Umbilical cord (tissue), 2 donors: ENCODE measurements around the gene BACH2. TPM values are rescaled to one million over a fixed set of nuclear protein-coding genes. Genes with fewer than 3 reads are reported as not detected.
A peak's percentile ranks its signal among the peaks of the same experiment; 100 is the strongest.

ENCODE experiments used
- DNase-seq: peaks from one replicate; pipeline ENCODE4 v3.0.0-alpha.2; 2015; ENCODE audit warnings: low spot score
- total RNA-seq: library from RNA; depleted of rRNA; stranded (reverse); fragments of >200 nt; gene quantifications from one replicate; pipeline ENCODE4 v1.2.3, GENCODE V29; 2014; ENCODE audit warnings: low replicate concordance; ENCODE audit not compliant: insufficient read depth

The BACH2 gene
- total RNA-seq, 1 donor from 2014 or later, result 7.9 TPM

DNA sequence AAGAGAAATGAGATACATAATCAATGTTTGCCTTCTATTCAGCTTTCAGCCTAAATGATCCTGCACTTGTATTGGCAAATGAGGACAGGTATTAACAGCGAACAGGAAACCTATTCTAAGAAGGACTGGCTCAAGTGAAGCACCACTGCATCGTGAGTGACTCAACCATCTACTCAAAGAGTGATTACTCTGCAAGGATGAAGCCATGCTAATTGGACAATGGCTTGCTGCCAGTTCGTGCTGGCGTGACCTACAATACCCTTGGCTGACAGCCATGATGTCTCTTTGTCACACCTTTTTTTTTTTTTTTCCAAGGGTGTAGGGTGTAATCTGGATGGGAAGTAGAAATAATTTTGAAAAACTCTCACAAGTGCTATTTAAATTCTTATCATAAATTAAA, 297.5 kb downstream of the BACH2 start:
- DNase-seq, result no peak

DNA sequence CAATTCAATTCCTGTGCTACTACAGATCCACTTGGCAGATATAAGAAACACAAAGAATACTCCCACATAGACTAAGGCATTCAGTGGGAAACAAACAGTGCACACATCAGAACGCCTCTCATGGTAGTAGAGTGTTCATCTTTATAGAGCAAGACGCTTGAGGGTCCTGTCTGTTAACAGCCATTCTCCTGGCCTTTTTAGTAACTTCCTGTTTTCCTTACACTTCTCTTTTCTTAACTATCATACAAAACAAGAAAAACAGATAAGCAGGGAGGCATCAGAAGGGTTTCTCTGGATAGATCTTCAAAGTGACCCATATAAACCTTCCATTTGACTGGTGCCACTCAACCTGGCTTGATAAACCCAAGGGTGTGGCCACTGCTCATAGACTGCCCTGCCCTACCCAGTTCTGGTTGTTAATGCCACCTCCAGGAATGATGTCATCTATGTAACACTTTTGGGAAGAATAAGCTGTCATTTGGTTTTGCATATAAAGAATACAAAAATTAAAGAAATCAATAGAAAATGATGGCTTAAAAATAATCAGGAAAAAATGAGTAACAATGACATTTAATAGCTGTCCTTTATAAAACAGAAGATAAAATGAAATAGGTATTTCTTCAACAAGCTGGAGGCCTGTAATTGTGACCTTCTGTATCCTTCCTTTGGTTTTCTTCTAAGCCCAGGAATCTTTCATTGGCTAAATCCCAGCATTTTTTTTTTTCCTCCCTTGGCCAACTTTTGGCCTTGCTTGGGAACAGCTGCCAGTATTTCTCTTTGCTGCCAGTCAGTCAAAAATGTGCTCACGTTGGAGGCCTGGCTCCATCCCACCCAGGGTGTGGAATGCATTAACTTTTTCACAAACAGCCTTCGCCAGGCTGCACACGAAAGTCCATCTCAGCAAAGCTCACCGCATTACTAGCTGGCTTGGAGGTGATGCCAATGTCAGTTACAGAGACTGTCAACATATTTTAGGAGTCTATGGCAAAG, 298.9 kb downstream of the BACH2 start:
- DNase-seq, result peak; percentile 72

DNA sequence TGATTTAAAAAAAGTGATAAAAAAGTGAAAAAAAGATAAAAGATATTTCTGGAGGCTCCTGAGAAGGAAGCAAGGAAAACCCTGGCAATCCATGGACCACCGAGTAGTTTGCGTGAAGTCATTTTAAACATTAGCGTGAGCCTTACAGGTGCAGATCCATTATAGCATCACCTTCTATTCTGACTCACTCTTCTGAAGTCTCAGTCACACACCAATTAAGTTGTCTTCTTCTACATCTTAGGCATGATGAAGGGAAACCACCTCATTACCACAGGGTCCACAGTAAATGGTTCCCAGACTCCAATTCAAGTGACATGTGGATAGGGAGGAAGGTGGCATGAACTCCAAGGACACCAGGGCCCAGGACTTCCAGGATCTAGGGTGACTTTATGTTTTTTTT, 303.2 kb downstream of the BACH2 start:
- DNase-seq, result no peak

DNA sequence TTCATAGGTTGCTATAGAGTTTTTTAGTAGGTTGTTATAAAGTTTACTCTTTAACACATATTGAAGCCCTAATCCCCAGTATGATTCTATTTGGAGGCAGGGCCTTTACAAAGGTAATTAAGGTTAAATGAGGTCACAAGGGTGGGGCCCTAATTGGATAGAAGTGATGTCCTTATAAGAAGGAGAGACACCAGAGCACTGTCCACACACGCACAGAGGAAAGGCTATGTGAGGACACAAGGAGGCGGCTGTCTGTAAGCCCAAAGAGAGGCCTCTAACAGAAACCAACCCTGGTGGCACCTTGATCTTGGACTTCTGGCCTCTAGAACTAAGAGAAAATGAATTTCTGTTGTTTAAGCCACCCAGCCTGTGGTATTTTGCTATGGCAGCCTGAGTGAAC, 303.8 kb downstream of the BACH2 start:
- DNase-seq, result no peak

DNA sequence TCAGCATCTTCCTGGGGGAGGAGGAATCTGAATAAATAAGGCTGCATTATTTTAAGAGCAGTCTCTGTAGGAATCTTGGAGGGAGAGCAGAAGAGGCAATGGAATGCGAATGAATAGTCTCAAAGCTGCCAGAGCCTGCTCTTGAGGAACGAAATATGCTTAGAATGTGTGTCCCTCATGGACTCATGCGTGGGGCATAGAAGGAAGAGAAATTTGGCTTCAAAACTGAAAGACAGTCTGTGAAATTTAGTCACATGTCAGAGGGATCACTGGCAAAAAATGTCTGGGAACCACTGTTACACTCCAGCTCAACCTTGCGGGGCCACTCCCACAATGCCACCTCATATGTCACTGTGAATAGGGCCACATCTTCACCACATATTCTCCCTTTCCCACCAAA, 306.9 kb downstream of the BACH2 start:
- peak; percentile 76 for DNase-seq

DNA sequence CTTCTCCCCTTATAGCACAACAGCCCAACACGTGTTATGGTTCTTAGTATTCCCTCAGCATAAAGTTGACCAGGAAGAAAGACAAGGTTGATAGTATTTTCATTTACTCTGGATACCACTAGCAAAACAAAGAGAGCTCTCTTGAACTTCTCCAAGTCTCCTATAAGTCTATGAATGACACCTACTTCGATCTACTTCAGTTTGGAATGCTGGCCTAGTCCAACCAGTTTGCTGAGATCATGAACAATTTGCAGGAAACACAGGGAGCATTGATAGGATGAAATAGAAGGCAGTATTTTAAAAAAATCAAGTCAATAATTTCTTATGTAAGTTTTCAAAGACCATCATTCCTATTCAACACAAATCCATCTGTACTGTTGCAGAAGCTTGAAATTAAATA, 308.8 kb downstream of the BACH2 start:
- DNase-seq, result no peak

DNA sequence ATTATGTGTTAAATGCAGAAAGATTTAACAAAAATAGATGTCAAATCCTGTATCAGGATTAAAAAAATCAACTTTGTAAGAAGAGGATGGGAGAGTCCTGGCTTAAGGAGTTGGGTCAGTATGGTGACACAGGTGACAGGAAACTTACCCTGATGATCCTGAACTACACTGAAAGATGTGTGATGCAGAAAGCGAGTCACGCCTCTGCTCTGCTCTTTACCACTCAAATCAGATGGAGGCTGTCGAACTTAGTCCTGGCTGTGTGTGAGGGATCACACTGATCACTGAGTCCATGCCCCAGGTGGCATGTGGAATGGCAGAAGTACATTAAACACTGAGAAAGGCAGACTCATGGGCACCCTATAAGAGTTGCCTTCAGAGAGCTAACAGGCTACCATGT, 309.5 kb downstream of the BACH2 start:
- DNase-seq, result no peak

DNA sequence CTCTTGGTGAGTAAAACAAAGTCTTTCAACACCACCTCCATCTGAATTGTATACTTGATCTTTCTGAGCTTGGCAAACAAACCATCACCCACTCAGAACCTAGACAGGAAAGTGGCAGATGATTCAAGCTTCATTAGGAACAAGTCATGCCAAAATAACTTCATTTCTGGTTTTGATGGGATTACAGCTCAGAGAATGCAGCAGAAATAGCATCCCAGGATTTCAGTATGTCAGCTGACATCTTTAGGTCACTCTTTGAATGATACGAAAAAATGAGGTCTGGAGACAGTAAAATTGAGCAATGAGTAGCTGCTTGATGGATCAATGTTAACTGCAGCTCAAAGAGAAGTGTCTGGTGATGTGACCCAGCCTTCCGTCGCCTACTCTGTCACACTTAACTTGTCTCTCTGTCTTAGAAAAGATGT, 310.0 kb downstream of the BACH2 start:
- peak; percentile 36 for DNase-seq

DNA sequence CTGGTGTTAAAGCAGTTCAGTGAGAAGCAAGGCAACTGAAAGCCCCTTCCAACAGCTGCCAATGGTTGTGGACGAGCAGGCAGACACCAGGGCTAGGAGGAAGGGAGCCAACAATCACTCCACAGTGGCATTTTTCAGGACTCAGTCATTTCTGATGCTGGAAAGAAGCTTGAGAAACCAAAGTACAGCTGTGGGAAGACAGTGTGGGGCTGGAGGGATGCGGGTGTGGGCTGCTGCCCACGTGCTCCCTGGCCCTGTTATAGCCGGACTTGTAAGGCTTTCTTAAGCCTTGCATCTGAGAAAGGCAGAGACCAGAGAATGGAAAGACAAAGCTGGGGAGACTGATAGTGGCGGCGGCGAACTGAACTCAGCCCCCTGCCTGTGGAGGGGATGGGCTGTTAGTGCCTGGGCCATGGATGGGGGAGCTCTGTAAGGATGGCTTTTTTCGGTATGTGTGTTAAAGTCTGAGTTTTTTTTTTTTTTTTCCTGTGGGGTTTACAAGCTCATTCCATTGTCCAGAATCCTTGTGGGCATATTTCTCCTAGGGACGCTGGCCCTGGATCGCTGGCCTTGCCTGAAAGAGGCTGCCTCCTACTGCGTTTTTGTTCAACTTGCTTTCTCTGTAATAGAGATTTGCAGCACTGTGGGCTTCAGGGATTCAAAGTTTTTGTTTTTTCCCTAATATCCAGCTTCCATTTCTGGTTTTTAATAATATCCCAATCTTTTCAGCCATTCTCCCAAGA, 310.7 kb downstream of the BACH2 start:
- peak; percentile 90 for DNase-seq

DNA sequence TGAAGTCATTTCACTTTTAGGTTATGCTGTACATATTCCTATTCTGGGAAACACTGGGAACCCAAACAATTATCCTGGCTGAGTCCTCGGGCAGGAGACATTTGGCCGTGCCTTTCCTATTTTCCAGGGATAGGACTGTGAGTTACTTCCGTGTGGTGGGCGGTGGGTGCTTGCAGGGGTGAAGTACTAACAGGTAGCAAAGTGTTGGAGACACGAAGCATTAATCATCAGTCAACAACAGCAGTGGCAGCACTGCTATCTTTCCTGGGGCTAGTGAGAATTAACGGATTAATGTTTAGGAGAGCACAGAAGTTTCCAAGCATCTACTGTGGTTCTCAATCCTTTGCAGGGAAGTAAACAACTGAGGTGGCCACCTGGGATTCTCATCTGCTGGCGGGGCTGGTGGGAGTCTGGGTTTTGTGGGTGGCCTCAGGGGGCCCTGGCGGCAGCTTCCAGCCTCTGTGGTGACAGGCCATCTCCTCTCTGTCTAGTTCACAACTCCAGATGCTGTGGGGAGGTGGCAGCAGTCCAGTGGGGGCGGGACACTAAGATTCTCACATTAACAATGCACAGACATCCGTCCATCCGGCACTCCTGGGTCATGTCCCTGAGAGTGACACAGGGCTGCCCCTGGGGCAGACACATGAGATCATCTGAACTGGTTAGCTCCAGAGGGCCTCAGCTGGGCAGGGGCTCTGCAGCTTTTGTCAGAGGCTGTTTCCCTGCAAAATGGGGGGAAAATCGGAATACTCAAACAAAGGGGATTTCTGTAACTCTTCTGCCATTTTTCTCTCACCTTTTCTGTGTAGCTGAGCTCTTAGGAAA, 311.5 kb downstream of the BACH2 start:
- peak; percentile 73 for DNase-seq

DNA sequence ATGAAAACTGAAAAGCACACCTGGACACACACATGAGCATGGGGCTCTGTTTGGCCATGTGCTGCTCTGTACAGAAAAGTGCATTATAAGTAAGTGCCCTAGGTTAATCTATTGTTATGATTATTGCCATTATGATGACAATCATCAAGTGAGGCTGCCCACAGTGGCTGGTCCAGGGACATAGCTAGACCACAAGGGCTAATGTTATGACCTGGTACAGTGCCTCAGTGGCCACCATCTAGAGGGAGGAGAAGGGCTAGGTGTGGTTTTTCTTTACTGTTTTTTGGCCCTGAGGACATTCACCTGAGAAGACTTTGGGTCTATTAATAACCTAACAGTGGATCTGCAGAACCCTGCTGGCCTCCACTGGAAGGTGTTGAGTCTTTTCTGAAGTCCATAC, 316.3 kb downstream of the BACH2 start:
- DNase-seq, result no peak

DNA sequence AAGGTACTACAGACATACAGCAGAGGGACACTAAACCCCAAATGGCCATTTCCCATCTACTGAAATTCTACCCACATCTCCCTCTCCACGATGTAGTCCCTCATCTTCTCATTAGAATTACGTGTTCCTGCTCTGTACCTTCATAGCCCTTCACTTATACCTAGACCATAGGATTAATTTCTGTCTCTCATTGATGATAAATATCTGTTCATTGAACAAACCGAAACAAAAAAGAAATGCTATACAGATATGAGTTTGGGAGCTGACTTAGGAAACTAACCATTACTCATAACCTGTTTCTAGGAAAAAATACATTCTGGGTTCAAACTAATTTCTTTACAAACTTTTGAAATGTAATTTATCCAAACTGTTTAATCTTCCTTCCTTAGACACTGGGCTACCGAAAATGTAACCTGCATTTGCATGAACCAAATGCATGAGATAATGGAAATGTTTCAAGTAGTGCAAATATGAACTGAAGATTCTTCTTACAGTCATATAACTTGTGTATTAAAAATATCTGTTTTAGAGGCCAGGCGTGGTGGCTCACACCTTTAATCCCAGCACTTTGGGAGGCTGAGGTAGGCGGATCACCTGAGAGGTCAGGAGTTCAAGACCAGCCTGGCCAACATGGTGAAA, 317.0 kb downstream of the BACH2 start:
- no peak for DNase-seq

DNA sequence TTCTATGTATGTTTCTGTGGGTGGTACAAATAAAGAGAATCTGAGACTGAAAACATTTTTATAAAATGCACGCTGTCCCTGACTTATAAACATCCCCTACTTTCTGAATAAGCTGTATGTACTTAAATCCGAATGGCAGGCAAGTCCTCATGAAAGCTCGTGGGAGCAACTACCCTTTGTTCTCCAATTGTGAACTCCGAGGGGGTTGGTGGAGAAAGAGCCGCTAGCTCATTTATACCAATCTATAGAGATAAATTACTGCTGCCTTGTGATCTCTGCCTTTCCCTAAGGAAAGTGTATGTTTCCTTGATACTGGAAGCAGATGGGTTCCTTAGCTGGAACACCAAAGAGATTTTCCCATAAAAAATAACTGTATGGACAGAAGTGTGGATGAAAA, 317.9 kb downstream of the BACH2 start:
- peak; percentile 36 for DNase-seq

DNA sequence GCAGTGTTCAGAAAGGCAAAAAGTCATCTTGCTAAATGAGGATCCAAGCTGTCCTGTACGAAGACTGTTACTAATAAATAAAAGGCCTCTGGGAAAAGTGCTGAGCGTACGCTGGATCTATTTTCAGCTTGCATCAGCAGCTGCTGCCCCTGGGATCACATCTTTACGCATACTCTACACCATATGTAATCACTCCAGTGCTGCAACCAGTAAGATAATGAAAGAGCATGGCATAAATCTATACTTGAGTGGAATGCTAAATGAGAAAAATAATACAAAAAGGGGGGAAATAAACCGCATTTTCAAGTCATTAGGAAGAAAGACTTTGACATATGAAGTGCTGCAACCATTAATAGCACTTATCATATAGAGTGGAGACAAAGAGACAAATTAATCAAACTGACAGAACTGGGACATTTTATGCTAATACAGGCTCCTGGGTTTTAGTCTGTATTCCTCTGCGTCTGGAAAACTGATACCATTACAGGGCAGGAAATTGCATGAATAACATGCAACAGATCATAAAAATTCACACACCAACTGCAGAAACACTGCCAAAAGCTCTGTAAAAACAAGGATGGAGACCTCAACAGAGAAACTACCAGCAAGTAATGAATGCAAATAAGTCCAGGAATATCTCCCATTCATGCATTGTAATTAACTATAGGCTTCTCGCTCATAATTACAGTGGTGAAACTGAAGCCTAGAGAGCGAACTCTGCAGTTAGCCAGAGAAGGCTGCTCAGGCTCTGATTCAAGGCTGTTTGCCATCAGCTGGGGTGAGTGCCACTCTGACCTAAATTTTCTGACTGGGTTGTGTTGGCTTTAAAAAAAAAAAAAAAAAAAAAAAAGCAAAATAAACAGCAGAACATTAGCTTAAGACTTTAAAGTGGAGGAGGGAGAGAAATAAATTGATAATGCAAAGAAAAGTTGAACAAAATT, 318.6 kb downstream of the BACH2 start:
- peak; percentile 94 for DNase-seq

DNA sequence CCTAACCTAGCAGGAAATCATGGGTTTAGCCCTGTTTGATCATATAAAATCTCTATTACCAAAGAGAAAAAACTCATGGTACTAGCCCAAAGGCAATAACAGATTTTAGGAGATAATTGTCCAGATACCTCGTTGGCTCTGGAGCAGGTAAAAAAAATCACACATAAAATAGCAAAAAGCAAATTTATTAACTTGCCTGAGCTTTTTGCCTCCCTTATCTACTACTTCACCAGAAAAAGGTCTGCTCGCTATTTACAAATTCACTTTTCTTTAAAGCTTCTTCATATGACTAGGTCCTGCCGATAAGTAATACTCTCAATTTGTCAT, 320.0 kb downstream of the BACH2 start:
- no peak for DNase-seq

DNA sequence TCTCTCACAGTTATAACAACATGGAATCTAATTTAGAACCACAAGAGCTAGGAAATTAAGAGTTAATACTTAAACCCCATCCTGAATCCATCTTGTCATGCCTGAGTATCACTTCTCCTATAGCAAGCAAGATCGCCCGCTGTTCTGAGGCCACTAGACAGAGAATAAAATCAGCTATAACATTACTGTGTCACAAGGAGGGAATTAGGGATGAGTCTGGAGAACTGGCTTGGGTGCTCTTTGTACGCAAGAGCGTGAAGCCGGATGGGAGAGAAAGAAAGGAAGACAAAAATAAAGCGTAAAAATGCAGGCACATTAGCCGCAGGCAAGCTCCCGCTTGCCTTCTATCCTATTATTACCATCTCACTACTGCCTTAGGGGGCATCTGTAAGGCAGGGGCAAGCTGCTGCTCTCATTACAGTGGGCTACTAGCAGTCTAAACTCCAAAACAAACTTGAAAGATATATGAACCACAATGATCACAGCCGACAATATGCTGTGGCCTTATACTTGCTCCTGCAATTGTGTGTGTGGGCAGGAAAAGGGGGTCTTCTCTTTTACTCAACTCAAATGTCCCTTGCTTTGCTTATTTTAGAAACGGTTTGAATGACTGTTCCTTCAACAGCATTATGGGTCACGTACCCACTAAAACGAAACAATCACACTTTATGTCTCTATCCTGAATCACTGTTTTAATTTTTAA, 320.5 kb downstream of the BACH2 start:
- no peak for DNase-seq

DNA sequence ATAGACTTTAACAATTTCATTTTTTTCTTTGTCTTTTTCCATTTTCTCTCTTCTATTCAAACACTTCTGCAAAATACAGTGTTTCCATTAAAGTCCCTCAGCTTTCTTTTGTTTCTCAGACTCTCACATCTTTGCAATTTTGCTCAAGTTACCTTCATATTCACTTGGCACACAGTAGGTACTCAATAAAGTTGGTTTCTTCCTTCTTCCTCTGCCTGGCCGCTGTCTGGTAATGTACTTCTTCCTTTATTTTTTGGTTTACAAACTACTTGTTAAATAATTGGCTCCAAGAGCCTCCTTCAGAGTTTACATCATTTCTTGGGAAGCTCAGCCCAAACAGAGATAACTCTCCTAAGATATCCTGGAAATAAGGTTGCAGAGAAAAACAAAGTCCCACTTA, 321.3 kb downstream of the BACH2 start:
- no peak for DNase-seq

DNA sequence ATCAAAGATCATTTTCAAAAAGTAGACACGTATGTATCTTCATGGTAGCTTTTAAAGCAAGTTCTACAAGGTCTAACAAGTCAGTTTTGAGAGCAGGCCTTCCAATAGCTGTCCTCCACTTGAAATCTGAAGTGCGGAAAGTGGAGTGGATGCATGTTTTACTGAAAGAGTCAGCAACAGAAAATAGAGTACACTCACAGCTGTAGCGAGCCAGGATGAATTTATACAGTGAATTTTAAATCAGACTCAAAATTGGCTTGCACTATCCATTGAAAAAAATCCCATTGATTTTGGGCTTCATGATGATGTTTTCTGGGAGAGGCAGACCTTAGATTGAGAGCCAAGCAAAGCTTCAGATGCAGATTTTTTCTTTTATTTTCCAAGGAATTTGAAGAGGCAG, 321.8 kb downstream of the BACH2 start:
- DNase-seq, result no peak

DNA sequence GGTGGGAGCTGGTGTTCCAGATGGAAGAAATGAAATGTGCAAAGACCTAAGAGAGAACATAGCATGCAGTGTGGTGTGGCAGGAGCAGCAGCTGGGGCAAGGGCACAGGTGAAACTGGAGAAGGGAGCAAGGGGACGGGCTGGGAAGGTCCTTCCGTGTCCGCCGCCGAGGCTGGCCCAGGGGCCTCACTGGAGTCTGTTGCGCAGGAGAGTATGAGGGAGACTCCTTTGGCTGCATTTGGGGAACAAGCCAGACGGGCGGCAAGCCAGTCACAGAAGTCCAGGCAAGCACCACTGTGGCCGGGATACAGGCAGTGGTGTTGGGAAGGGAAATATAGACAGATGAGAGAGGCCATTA, 324.6 kb downstream of the BACH2 start:
- no peak for DNase-seq
